ENCODE data around the gene FAM171A2.

The FAM171A2 gene

GRCh38 chr17:44359006-44359405 is 4.6 kb downstream of the FAM171A2 start:
- H3K4me3 ChIP-seq (ENCODE audit: low read length): no peak overlapping the region
- no peak for TF ChIP-seq CTCF (conservative IDR thresholded peaks at IDR 0.05; ENCODE audit: low read depth, low read length)
- no peak for DNase-seq (ENCODE audit: low read depth)

- TF ChIP-seq CTCF (conservative IDR thresholded peaks at IDR 0.05; ENCODE audit: low read depth, low read length): no peak
- DNase-seq (ENCODE audit: low read depth): no peak
- no peak overlapping the region for H3K4me3 ChIP-seq (ENCODE audit: low read length)
Measured at GRCh38 chr17:44358066-44358465, 5.6 kb downstream of the FAM171A2 start.

- TF ChIP-seq CTCF (conservative IDR thresholded peaks at IDR 0.05; ENCODE audit: low read depth, low read length): no peak
- DNase-seq (ENCODE audit: low read depth): no peak
- no peak overlapping the region for H3K4me3 ChIP-seq (ENCODE audit: low read length)
Measured at GRCh38 chr17:44356241-44356640, 7.4 kb downstream of the FAM171A2 start.

GRCh38 chr17:44355642-44356099 is 8.0 kb downstream of the FAM171A2 start:
- DNase-seq (ENCODE audit: low read depth): no peak
- no peak overlapping the region for H3K4me3 ChIP-seq (ENCODE audit: low read length)
- TF ChIP-seq CTCF (conservative IDR thresholded peaks at IDR 0.05; ENCODE audit: low read depth, low read length): no peak

GRCh38 chr17:44354582-44355561 is 8.8 kb downstream of the FAM171A2 start:
- no peak overlapping the region for H3K4me3 ChIP-seq (ENCODE audit: low read length)
- peak; percentile 52 for TF ChIP-seq CTCF (conservative IDR thresholded peaks at IDR 0.05; ENCODE audit: low read depth, low read length)
- DNase-seq (ENCODE audit: low read depth): no peak

GRCh38 chr17:44353672-44354331 is 9.9 kb downstream of the FAM171A2 start:
- no peak for TF ChIP-seq CTCF (conservative IDR thresholded peaks at IDR 0.05; ENCODE audit: low read depth, low read length)
- no peak overlapping the region for H3K4me3 ChIP-seq (ENCODE audit: low read length)
- no peak for DNase-seq (ENCODE audit: low read depth)

Measured in retinal pigment epithelial cell (primary cell).